Eye (tissue), 1 donor: ENCODE measurements around the gene SEC16A.
"Not testable (repeated sequence)": the region's sequence is repeated elsewhere in the genome, so short reads cannot be mapped to it uniquely, and the experiment has no call there.

Source experiments
- DNase-seq: peaks from one replicate; pipeline ENCODE4 v3.0.0-alpha.2; 2015

SEC16A gene

DNA sequence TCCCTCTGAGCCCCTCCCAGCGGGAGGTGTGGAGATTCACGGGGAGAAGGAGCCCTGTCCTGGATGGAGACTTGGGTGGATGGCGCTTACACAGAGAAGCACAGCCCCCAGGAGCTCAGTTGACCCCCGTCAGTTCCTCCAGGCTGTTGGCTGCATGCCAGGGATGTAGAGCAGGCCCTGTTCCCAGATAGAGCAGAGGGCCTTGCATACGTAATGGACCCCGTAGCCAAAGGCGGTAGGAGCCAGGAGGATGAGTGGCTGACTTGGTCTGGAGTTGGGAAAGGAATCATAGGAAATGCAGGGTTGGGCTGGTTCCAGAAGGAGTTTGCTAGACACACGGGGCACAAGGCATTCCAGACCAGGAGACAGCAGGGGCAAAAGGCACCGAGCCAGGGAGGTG lies 69.9 kb downstream of the SEC16A start:
- no peak for DNase-seq

DNA sequence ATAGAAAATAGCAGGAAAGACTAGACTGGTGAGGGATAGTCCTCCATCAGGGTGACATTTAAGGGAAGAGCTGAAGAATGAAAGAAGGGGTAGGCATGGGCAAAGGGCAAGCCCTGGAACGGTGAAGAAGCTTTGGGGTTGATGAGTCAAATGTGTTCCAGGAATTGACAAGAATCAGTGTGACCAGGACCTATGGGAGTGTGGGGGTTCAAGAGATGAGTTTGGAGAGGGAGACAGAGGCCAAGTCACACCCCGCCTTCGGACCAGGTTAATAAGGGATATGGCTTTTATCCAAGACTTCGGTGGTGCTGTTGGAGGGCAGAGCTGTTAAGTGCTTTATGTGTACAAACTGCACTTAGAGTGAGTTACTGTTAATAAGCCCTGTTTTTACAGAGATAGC lies 71.5 kb downstream of the SEC16A start:
- DNase-seq, result no peak

DNA sequence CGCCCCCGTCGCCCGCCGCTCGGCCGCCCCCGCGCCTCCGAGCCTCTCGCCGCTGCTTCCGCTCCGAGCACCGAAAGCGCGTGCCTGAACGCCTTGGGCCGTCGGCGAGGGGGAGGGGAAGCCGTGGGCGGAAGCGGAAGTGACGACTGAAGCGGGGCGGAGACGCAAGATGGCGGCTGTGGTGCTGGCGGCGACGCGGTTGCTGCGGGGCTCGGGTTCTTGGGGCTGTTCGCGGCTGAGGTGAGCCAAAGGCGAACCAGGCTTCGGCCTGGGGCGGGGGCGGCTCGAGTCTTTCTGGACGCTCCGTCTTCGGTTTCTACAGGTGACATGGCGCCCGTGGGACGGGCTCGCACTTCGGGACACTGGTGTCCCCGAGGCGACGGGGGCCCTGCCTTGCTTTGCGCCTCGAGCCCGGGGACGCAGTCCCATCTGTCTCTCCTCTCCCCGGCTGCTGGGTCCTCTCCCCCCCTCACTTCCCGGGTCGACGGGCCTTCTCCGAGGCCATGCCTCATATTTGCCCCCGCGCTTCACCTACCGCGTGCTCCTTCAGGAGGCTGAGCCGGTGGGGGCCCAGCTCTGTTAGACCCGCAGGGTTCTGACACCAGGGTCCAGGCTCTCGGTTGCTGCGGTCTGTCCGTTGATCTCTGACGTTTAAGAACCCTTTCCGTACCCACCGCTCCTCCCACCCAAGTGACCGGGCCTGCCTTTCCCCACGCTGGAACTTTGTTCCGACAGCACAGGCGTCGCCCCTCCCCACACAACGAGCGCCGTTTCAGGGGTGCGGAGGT lies 72.1 kb downstream of the SEC16A start, which contains the start of the genes ENTR1 and PMPCA:
ENTR1 (minus strand) TSS at position 115 of the 788 bp plus-strand sequence. CDS start 217 bp downstream, outside the sequence.
PMPCA (plus strand) TSS at position 159 of the 788 bp plus-strand sequence; CDS start at position 170, 11 bp downstream.
- DNase-seq, result peak; percentile 97

DNA sequence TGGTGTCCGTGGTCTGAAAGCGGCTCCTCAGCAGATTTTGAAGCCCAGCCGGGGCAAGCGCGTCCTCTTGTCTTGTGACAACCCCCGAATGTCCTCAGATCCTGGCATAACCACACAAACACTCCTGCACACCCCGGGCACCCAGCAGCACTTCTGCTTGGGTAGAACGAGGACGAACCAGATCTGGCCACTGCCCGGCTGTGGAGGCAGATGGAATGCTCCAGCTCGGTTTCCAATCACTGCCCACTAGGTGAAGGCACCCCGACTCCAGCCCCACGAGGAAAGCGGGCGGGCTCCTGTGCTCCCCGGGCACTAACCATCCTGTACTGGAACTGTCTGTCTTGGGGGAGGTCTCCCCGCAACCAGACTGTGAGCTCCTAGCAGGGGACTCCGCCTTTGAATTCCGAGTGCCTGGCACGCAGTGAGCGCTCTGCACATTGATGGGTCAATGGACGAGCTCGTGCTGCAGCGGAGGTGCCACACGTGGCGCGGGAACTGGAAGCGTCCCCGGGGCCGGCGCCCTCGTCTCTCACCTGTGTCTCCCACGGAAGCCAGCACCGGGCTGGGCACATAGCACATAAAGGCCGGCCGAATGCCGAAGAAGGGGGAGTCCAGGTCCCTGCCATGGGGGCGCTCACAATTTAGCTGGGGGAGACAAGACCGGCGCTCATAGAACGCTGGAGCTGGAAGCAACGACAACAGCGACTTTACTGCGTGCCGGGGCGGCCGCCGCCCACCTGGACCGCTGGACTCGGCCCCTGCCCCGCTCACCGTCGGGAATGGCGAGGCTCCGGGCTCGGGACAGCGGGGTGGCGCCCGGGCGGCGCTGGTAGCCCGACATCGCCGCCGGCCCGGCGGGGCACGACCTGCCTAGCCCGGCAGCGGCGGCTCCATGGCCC lies 73.0 kb downstream of the SEC16A start:
- DNase-seq, result peak; percentile 60

DNA sequence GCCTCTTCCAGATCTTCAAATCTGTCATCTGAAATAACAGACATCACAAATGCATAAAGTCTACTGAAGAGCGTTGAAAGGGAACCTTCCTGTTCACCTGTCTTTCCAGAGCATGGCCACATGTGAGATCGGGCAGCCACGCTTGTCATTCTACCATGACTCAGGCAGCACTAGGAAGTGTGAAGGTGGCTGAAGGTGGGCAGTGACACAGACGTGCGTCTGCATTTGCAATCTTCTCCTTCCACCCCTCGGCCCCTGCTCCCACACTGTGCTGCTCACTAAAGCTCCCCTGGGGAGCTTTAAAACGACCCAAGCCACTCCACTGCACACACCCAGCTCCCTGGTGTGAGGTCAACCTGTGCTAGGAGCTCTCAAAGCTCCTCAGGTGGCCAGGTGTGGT lies 74.9 kb downstream of the SEC16A start:
- DNase-seq, result no peak

DNA sequence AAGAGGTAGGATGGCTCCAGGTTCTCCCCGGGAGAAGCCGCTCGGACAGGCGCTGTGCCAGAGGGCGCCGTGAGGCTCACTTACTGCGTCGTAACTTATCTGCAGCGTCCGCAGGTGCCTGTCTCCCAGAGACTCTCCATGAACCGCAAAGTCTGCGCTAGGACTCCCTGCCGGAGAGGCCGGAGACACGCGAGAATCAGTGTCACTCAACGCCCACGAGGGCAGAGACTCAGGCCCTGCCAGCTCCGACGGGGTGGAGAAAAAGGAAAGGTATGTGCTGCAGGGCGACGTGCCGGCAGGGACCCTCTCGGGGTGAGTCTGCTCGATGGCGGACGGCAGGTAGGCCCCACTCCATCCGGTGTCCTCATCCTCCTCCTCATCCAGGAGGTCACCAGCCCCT lies 75.8 kb downstream of the SEC16A start:
- DNase-seq, result not testable (repeated sequence)

DNA sequence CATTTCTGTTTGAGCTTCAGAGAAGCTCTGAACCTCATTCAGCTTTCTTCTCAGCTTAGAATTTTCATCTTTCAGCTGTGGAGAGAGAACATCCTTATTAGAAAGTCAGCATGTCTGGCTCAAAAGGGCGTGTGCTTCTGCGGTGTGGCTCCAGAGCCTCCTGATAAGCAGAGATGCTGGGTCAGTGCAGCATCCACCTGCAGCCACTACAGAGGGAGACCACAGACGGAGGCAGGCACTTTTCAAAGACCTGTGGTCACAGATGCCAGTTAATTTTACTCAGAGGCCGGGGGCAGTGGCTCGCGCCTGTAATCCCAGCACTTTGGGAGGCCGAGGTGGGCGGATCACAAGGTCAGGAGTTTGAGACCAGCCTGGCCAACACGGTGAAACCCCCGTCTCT lies 76.9 kb downstream of the SEC16A start:
- not testable (repeated sequence) for DNase-seq

DNA sequence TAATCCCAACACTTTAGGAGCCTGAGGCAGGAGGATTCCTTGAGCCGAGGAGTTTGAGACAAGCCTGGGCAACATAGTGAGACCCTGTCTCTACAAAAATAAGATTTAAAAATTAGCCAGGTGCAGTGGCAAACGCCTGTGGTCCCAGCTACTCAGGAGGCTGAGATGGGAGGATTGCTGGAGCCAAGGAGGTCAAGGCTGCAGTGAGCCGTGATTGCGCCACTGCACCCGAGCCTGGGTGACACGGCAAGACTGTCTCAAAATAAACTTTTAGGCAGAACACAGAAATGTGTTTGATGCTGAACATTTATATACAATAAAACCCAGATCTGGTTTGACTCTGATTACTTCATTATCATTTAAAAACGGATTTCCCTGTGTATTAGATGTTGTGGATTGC lies 77.4 kb downstream of the SEC16A start:
- no peak for DNase-seq

DNA sequence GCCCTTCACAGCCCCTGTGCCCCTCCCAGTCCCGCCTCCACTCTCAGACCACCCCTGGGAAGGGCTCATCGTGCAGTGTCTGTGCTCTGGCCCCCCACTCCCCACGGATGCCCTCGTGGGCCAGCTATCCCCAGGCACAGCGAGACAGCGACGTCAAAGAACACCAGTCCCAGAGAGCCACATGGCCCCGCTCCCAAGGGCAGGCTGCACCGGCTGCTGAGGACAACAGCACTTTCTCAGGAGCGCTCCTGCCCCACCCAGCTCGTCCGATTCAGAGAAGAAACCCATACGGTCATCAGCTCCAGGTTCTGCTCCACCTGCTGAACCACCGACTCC lies 78.1 kb downstream of the SEC16A start:
- no peak for DNase-seq

DNA sequence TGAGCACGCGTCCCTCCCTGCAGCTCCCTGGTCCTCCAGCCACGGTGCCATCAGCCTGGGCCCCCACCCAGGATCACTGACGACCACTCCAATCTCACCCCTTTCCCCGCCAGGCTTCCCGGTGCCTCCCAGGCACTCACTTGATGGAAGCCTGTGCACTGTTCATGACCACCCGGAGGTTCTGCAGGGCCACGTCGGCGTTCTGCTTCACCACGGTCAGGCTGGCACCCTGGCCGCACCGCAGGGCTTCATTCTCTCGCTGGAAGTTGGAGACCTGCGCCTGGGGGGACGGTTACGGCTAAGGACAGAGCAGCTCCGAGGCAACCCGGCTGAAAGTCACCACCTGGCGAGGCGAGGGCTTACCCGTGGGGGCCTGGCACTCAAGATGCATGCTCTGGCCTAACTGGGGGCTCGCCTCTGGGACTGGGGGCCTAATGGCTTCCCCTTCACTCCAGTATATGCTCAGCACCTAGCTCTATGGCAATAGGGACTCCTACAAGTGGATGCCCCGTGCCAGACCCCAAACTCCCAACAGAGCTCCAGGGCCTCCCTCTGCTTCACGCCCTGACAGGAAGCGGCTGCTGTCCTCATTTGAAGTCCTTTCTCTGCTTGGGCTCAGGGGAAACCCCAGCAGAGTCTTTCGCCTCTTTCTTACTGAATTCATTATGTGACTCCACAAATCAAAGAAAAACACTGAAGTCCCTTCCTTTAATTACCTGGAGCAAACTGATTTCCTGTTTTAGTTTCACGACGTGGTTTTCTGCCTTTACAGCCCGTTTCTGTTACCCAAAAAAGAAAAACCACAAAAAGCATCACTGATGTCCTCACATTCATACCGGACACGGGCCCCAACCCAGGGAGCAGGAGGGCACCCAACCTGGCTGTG lies 78.7 kb downstream of the SEC16A start:
- no peak for DNase-seq

DNA sequence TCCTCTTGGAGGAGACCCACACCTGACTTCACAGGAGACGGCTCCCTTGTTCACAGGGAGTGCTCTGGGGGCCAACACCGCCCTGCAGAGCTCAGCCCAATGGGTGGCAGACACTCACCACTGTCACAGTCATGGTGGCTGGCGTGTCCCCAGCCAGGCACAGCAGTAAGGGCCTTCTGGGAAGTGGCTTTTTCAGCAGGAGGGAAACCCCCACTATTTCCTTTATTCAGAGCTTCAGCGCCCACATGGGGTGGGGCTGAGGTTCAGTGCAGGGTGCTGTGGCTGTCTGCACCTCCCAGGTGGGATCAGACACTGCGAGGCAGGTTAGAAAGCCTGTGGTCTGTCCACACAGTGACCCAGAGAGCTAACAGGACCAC lies 79.3 kb downstream of the SEC16A start:
- DNase-seq, result no peak

DNA sequence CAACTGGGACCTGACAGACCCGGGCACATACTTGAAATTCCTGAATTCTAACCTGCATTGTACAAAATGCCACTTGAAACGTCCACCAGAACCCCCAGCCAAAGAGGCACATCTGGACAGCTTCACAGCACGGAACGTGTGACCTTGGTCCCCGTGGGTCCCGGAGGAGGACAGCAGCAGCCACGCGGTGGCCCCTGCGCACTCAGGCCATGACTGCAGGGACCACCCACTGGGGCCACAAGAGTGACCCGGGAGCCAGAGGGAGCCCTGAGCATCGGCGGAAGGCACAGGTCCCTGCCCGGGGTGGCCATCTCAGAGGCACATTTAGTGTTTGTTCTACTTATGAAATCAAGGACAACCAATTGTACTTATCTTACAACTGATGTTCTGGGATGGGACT lies 80.8 kb downstream of the SEC16A start:
- no peak for DNase-seq

DNA sequence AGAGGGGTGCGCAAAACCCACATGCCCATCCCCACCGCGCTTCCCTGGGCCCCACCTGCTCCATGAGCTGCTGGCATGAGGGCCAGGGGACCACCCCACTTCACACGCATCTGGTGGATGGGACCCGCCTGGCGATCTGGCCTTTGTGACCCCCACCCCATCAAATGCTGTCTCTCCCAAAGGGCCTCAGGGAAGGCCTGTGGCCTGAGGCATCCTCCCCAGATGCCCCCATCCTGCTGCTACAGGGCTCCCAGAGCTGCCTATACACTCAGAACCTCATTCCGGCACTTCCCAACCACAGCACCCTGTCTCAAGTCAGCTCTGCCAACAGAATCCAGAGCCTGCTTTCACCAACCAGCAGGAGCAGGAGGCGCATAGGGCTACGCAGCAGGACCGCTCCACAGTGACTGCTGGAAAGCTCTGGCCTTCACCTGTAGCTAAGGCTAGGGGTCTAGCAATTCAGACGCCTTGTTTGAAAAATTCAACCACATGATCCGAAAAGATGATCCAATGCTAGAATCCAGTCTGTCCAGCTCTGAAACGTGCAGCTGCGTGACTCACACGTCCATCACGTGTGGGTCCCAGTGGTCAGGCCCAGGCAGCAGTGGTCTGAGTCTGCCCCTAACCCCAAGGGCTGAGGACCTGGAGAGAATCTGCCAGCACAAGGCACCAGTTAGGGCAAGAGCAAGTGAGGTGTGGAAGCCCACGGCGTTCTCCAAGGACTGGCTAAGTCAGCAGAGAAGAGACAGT lies 81.5 kb downstream of the SEC16A start:
- DNase-seq, result no peak

DNA sequence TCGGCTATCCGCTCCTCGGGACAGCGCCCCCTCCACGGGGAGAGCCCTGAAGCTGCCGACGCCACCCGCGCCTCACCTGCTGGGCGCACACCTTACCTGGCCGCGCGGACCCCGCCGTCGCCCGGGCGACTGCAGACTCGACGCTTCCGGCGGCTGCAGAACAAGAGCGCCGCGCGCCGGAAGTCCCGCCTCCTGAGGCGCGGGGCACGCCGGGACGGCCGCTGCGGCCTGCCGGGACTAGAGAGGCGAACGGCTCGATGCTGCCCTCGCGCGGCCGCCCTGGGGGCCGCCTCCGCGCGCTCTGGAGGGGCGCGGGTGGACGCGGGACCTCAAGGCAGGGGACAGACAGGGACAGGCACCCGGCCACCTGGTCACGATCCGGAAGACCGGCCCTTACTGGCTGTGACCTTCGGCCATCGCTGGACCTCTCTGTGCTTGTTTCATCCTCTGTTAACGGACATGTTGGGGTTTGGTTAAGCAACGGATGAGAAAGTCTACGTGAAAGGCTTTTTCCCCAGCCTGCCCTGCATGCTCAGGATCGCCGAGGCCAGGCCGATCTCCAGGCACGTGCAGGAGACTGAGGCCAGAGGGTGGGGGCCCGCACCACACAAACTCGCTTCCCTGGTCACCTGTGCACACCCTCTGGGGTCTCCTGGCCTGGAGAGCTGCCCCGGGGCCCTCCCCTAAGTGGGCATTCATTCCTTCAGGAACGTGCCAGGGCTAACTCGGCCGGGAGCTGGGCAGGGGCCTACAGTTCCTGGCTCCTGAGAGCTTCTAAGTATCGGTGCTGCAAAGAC lies 82.6 kb downstream of the SEC16A start, which contains the start of gene SNAPC4:
SNAPC4 (minus strand) TSS at position 133 of the 797 bp plus-strand sequence. CDS start 1,742 bp downstream, outside the sequence.
- peak; percentile 96 for DNase-seq

DNA sequence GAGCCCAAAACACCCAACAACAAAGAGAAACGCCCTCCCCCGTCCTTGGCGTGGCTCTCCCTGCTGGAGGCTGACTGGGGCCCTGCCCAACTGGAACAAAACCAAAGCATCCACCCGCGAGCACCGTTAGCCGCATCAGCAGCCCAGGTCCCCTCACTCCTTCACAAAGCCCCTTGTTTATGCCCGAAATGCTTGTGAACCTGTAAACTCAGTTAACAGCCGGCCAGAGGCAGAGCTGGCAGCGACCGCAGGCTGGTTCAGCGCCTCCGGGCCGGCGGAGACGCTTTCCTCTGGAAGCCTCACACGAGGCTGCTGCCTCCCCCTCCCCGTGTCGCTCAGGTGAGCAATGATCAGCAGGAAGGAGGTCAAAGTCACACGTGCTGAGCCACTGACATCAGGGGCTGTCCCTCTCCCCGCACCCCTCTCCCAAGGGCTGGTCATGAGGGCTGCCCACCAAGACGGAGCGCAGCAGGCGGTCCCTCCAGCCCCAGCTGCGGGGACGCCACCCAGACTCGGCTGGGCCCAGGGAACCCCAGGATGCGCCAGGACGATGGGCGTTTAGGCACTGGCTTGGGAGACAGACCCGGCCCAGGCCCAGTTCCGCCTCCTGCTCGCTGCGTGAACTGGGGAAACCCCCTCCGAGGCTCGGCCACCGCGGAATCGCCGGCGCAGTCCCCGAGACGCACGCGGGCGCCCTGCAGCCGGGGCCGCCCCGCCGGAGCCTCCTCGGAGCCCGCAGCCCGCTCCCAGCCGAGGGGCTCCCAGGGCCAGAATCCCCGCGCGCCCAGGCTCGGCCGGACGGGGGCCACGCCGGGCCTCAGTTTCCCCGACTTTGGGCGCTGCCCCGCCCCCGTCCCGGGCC lies 83.4 kb downstream of the SEC16A start:
- peak; percentile 19 for DNase-seq

DNA sequence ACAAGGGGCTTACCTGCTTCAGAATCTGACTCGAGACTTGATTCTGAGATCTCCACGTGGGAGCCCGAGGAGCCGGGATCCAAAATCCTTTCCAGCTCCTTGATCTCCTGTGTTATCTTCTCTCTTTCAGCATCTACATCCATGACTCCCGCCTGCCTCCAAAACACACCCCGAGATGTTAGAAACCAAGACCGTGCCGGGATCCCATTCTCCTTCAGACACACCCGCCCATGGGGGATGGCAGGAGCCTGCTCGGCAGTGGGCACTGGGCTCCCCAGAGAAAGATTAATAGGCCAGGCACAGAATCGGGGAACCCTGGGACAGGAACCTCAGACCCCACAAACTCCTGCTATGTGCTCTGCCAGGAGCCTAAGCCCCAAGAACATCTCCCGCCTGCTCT lies 84.6 kb downstream of the SEC16A start:
- no peak for DNase-seq

DNA sequence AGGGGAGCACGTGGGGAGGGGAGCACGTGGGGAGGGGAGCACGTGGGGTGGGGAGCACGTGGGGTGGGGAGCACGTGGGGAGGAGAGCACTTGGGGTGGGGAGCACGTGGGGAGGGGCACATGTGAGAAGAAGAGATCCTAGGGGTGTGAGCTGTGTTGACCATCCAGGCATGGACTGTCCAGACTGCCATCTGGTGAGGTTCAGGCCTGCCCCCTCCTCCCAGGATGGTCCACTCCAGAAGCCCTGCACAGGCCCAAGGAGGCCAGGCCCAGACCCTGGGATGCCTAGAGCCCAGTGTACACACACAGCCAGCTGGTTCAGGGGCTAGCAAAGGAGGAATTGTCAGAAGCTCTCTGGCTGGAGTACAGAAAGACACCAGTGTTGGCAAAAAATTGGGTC lies 85.2 kb downstream of the SEC16A start:
- no peak for DNase-seq

DNA sequence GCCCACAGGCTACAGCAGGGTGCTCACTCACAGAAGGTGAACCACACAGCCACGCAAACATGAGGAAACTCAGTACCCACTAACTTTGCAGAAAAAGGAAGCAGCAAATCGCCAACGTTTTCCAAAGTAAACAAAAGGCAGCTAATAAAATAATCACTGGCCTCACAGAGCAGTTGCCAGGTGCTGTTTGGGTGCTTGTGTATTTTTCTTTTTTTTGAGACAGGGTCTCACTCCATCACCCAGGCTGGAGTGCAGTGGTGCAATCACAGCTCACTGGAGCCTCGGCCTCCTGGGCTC lies 86.7 kb downstream of the SEC16A start:
- DNase-seq, result no peak

DNA sequence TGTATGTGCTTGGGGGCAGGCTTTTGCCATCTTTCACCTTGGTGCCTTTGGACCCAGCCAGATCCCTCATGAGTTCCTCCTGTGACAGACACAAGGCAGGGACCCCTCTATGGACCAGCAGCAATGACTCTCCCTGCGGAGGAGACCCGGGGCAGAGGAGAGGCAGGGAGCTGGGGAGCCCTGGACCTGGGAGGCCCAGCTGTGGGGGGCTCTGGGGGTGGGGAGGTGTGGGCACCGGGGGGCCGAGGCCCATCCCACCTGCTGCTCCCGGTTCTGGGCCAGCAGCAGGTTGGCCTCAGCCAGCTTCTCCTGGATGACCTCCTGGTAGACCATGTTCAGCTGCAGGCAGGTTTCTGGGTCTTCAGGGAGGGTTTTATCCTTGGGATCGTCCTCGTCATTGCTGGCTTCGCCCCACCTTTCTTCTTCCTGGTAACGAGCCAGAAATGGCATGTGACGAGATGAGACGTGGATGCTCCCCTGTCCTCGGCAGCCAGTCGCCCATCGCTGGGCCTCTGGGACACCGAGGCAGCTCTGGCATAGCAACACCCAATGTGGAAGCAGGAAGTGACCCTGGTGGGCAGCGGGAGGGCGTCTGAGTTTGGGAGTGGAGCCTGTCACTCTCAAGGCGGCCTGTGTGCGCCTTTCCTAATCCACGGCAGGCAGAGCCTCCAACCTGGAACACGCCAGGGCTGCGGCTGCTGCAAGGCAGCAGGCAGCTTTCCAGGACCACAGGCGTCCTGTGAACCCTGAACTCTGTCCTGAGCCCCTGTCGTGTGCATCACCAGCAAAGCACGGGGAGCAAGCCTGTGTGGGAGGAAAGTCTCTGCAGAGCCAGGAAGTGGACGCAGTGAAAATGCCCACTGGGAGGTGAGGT lies 87.3 kb downstream of the SEC16A start:
- no peak for DNase-seq

DNA sequence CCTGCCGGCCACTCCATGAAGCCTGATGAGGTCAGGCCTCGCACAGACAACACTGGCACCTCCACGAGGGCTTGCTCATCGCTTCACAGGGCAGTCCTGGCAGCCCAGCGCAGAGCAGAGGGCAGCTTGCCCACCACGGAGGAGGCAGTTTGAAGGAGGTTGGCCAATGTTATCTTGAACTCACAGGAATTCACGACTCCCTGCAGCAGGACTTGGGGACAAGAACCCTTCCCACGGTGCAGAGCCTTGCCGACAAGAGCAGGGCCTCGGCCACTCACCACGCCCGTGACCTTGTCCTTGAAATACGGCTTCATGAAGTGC lies 87.9 kb downstream of the SEC16A start:
- DNase-seq, result no peak
